ENCODE results near the gene LILRB2. TPM values are rescaled to one million over a fixed set of nuclear protein-coding genes. Genes with fewer than 3 reads are reported as not detected.

The LILRB2 gene
- not detected in 2 replicates for total RNA-seq

GRCh38 chr19:54281007-54281728, at the start of gene LILRB2:
LILRB2 (minus strand) TSS chr19:54281110; CDS start chr19:54280496, 614 bp downstream.

GRCh38 chr19:54312436-54313377, 31.8 kb upstream of the LILRB2 start, which contains the start of gene LILRA5:
LILRA5 (minus strand) TSS chr19:54313166; CDS start chr19:54313019, 147 bp downstream.

GRCh38 chr19:54257116-54257480, 23.8 kb downstream of the LILRB2 start, which contains the start of gene LILRB5:
LILRB5 (minus strand) TSS chr19:54257273; CDS start chr19:54257193, 80 bp downstream.

GRCh38 chr19:54242646-54243045, 38.3 kb downstream of the LILRB2 start, which contains the start of gene LILRA6:
LILRA6 (minus strand) TSS chr19:54242790.

Other genes starting within 250 kb of the LILRB2 start
- not detected in 2 replicates for gene VSTM1, start 217.2 kb downstream of the LILRB2 start, total RNA-seq
- not detected in 2 replicates for gene TARM1, start 199.7 kb downstream of the LILRB2 start, total RNA-seq
- gene OSCAR, start 180.3 kb downstream of the LILRB2 start, total RNA-seq = 0.70 and 1.7 TPM in 2 replicates
- 25.6 and 48.0 TPM in 2 replicates for gene NDUFA3, start 178.3 kb downstream of the LILRB2 start, total RNA-seq
- 9.0 and 18.6 TPM in 2 replicates for gene TFPT, start 165.5 kb downstream of the LILRB2 start, total RNA-seq
- 44.2 and 74.0 TPM in 2 replicates for gene PRPF31, start 165.4 kb downstream of the LILRB2 start, total RNA-seq
- gene CNOT3, start 143.3 kb downstream of the LILRB2 start, total RNA-seq = 12.9 and 18.3 TPM in 2 replicates
- gene LENG1, start 121.4 kb downstream of the LILRB2 start, total RNA-seq = 7.2 and 8.3 TPM in 2 replicates
- 6.6 and 22.6 TPM in 2 replicates for gene TMC4, start 108.0 kb downstream of the LILRB2 start, total RNA-seq
- 73.7 and 97.3 TPM in 2 replicates for gene MBOAT7, start 91.5 kb downstream of the LILRB2 start, total RNA-seq
- 140 and 179 TPM in 2 replicates for gene TSEN34, start 89.8 kb downstream of the LILRB2 start, total RNA-seq
- 2,479 and 2,533 TPM in 2 replicates for gene RPS9, start 80.3 kb downstream of the LILRB2 start, total RNA-seq
- gene LILRB3, start 58.1 kb downstream of the LILRB2 start, total RNA-seq = not detected in 2 replicates
- not detected in 2 replicates for gene LILRA6, start 38.3 kb downstream of the LILRB2 start, total RNA-seq
- not detected in 2 replicates for gene LILRB5, start 23.8 kb downstream of the LILRB2 start, total RNA-seq
- not detected in 2 replicates for gene LILRA5, start 32.1 kb upstream of the LILRB2 start, total RNA-seq
- not detected in 2 replicates for gene LILRA4, start 58.1 kb upstream of the LILRB2 start, total RNA-seq
- not detected in 2 replicates for gene LAIR1, start 83.8 kb upstream of the LILRB2 start, total RNA-seq
- not detected in 2 replicates for gene TTYH1, start 134.4 kb upstream of the LILRB2 start, total RNA-seq
- 22.6 and 35.8 TPM in 2 replicates for gene LENG8, start 168.1 kb upstream of the LILRB2 start, total RNA-seq
- gene LENG9, start 182.7 kb upstream of the LILRB2 start, total RNA-seq = 4.5 and 8.2 TPM in 2 replicates
- 30.2 and 68.9 TPM in 2 replicates for gene CDC42EP5, start 192.2 kb upstream of the LILRB2 start, total RNA-seq
- gene LAIR2, start 221.7 kb upstream of the LILRB2 start, total RNA-seq = not detected in 2 replicates